HepG2 (cell line): ENCODE measurements around the gene SPRYD4. TPM values are rescaled to one million over a fixed set of nuclear protein-coding genes. Genes with fewer than 3 reads are reported as not detected.

Source experiments
- FOXC1 ChIP-seq: sonication (generic); formaldehyde crosslinking; IDR thresholded peaks from 2 replicates; pipeline ENCODE4 v1.8.0; 2022; ENCODE audit warnings: mild to moderate bottlenecking, missing genetic modification reagents, borderline replicate concordance
- GABPB1 ChIP-seq: IDR thresholded peaks from 2 replicates; pipeline ENCODE4 v1.6.1; 2016; ENCODE audit warnings: mild to moderate bottlenecking, missing genetic modification reagents, moderate library complexity, missing compliant biosample characterization
- HHEX ChIP-seq: IDR thresholded peaks from 2 replicates; pipeline ENCODE4 v1.6.1; 2016; ENCODE audit warnings: control low read depth
- IKZF1 ChIP-seq: fragments of 450-650 bp; IDR thresholded peaks from 2 replicates; pipeline ENCODE4 v1.7.1; 2016
- MATR3 ChIP-seq: sonication (generic); formaldehyde crosslinking; IDR thresholded peaks from 2 replicates; pipeline ENCODE4 v1.4.0; 2020; ENCODE audit warnings: missing genetic modification reagents
- MBD4 ChIP-seq: IDR thresholded peaks from 2 replicates; pipeline ENCODE4 v1.6.1; 2012; ENCODE audit warnings: low read length, inconsistent platforms, borderline replicate concordance
- MXI1 ChIP-seq: IDR thresholded peaks from 3 replicates; pipeline ENCODE4 v1.6.1; 2012; ENCODE audit warnings: low read depth, low read length, inconsistent platforms, borderline replicate concordance
- NFRKB ChIP-seq: fragments of 450-650 bp; IDR thresholded peaks from 2 replicates; pipeline ENCODE4 v1.6.1; 2017
- NKX3-1 ChIP-seq: sonication (generic); formaldehyde crosslinking; IDR thresholded peaks from 2 replicates; pipeline ENCODE4 v1.5.0; 2020; ENCODE audit warnings: missing genetic modification reagents
- NR2F6 ChIP-seq, 2 experiments: IDR thresholded peaks; 2 replicates each; pipeline ENCODE4 v1.6.1; 2016; ENCODE audit warnings: antibody characterized with exemption in 1 of 2, mild to moderate bottlenecking in 1 of 2
- SKI ChIP-seq: fragments of 450-650 bp; IDR thresholded peaks from one replicate; pipeline ENCODE4 v1.6.1; 2018; ENCODE audit warnings: mild to moderate bottlenecking; ENCODE audit not compliant: partially characterized antibody
- SSRP1 ChIP-seq: IDR thresholded peaks from 2 replicates; pipeline ENCODE4 v1.6.1; 2016; ENCODE audit warnings: control low read depth
- ZFY ChIP-seq: sonication (generic); formaldehyde crosslinking; IDR thresholded peaks from 2 replicates; pipeline ENCODE4 v1.4.0; 2020; ENCODE audit warnings: missing genetic modification reagents
- ZNF143 ChIP-seq: sonication (generic); formaldehyde crosslinking; IDR thresholded peaks from 2 replicates; pipeline ENCODE4 v1.4.0; 2020; ENCODE audit warnings: missing genetic modification reagents
- ZNF234 ChIP-seq: sonication (generic); formaldehyde crosslinking; conservative IDR thresholded peaks from 2 replicates; pipeline ENCODE4 v1.5.1; 2020; ENCODE audit warnings: mild to moderate bottlenecking, missing genetic modification reagents
- ZNF24 ChIP-seq: fragments of 450-650 bp; IDR thresholded peaks from 2 replicates; pipeline ENCODE4 v1.6.1; 2017; ENCODE audit warnings: antibody characterized with exemption, mild to moderate bottlenecking
- ZNF337 ChIP-seq: sonication (generic); formaldehyde crosslinking; IDR thresholded peaks from 2 replicates; pipeline ENCODE4 v1.5.1; 2020; ENCODE audit warnings: missing genetic modification reagents, low read depth, mild to moderate bottlenecking, borderline replicate concordance
- ZNF616 ChIP-seq: sonication (generic); formaldehyde crosslinking; IDR thresholded peaks from 2 replicates; pipeline ENCODE4 v1.5.0; 2020; ENCODE audit warnings: low read depth, mild to moderate bottlenecking, missing genetic modification reagents
- ZNF768 ChIP-seq: sonication (generic); formaldehyde crosslinking; IDR thresholded peaks from 2 replicates; pipeline ENCODE4 v1.4.0; 2020; ENCODE audit warnings: missing genetic modification reagents
- ZNF777 ChIP-seq: sonication (generic); formaldehyde crosslinking; IDR thresholded peaks from 2 replicates; pipeline ENCODE4 v1.4.0; 2020; ENCODE audit warnings: missing genetic modification reagents
- ZNF878 ChIP-seq: sonication (generic); formaldehyde crosslinking; IDR thresholded peaks from 2 replicates; pipeline ENCODE4 v1.8.1; 2023; ENCODE audit warnings: mild to moderate bottlenecking, missing genetic modification reagents, moderate library complexity
- polyA plus RNA-seq, 8 experiments: library from polyadenylated mRNA; depleted of rRNA in 3 of 8; stranded (reverse) in 7 of 8; unstranded in 1 of 8; fragments of >200 nt; fragmentation: Illumina TruSeq in 4 of 8; extraction: Trizol in 4 of 8; gene quantifications; 2 replicates each; pipeline versions ENCODE4 v1.2.1 to v1.2.3, GENCODE V29; 2011 to 2016; ENCODE audit warnings: low read depth in 4 of 8, missing spikeins in 1 of 8, mixed read lengths in 1 of 8; ENCODE audit not compliant: insufficient read depth in 1 of 8
- total RNA-seq, 5 experiments: library from RNA; depleted of rRNA; stranded (reverse); fragments of >200 nt; fragmentation: Illumina TruSeq; extraction: Trizol; gene quantifications; 2 replicates each; pipeline ENCODE4 v1.2.3, GENCODE V29; 2016; ENCODE audit warnings: low read depth in 1 of 5
- TF ChIP-seq, protein P1 (sequence below): sonication (generic); formaldehyde crosslinking; IDR thresholded peaks from 2 replicates; pipeline ENCODE4 v1.8.0; 2022; ENCODE audit warnings: missing genetic modification reagents, mild to moderate bottlenecking, borderline replicate concordance
- TF ChIP-seq, protein P2 (sequence below): conservative IDR thresholded peaks from 2 replicates; pipeline ENCODE4 v1.6.1; 2018; ENCODE audit warnings: missing genetic modification reagents
- TF ChIP-seq, protein P3 (sequence below): sonication (generic); formaldehyde crosslinking; IDR thresholded peaks from 2 replicates; pipeline ENCODE4 v1.4.0; 2020; ENCODE audit warnings: mild to moderate bottlenecking, missing genetic modification reagents
- TF ChIP-seq, protein P4 (sequence below): sonication (generic); formaldehyde crosslinking; IDR thresholded peaks from 2 replicates; pipeline ENCODE4 v1.4.0; 2020; ENCODE audit warnings: missing genetic modification reagents, mild to moderate bottlenecking, borderline replicate concordance

The SPRYD4 gene
- total and polyA plus RNA-seq, 2 of the 13 experiments (the other 11 are each of a cell fraction or from before 2014, with no cell fraction given): 3.9 to 4.5 TPM

DNA sequence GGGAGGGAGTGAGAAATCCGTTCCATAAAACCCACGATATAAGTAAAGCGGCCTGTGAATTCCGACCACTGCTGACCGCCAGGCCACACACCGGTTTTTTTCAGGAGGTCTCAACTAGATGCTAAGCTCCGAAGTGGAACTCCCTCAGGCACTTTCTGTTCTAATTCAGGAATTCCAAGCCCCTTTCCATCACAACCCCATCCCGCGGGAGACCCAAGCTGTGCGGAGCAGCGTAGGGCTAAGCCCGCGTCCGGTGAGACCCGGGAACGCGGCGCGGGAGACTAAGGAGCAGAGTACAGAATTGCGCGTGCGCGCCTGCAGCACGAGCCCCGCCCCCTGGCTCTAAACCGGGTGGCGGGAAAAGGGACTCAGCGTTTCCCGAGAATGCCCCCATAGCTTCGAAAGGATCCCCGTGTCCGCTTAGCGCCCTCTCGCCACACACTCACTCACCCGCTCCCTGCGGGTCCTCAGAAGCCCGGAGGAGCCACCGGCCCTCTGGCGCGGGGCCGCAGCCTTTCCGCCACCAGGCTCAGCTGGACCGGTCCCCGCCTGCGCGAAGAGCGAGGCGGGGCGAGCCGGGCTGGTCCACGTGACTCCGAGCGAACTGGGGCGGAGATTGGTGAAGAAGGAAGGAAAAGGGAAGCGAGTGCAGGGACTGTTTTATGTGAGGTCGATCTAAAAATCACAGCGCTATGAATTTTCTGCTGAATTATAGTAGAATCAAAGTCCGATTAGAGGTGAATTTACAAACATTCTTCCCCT lies 19.3 kb upstream of the SPRYD4 start, which contains the start of gene TIMELESS (continued):
- TF ChIP-seq NR2F6 (IDR thresholded peaks at IDR 0.05) (no peak), NR2F6 (CRISPR knock-in tag; IDR thresholded peaks at IDR 0.05) (peak; percentile 33), SSRP1 (no peak), ZNF616 (0 out of 2 replicates have a peak, but pooled peaks have one; percentile 72), ZNF24 (no peak), NKX3-1 (CRISPR knock-in tag) (peak; percentile 86), ZNF234 (CRISPR knock-in tag) (no peak), SKI (peak; percentile 12), FOXC1 (CRISPR knock-in tag) (peak; percentile 78), IKZF1 (no peak), ZNF337 (no peak; the same call in 1 of the 2 replicates), MATR3 (CRISPR knock-in tag) (no peak), ZFY (CRISPR knock-in tag) (peak; percentile 89), HHEX (CRISPR knock-in tag) (no peak), ZNF878 (CRISPR knock-in tag) (peak; percentile 95), ZNF777 (CRISPR knock-in tag) (peak; percentile 68; the same call in 1 of the 2 replicates), GABPB1 (CRISPR knock-in tag) (peak; percentile 80; the same call in 1 of the 2 replicates), ZNF768 (0 out of 2 replicates have a peak, but pooled peaks have one; percentile 14), MXI1 (peak; percentile 83; the same call in 1 of the 3 replicates), NFRKB (no peak), MBD4 (no peak), ZNF143 (CRISPR knock-in tag) (no peak)
- TF ChIP-seq, protein P1, sequence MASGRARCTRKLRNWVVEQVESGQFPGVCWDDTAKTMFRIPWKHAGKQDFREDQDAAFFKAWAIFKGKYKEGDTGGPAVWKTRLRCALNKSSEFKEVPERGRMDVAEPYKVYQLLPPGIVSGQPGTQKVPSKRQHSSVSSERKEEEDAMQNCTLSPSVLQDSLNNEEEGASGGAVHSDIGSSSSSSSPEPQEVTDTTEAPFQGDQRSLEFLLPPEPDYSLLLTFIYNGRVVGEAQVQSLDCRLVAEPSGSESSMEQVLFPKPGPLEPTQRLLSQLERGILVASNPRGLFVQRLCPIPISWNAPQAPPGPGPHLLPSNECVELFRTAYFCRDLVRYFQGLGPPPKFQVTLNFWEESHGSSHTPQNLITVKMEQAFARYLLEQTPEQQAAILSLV (CRISPR knock-in tag): peak; percentile 76; the same call in 1 of the 2 replicates
- TF ChIP-seq, protein P2, sequence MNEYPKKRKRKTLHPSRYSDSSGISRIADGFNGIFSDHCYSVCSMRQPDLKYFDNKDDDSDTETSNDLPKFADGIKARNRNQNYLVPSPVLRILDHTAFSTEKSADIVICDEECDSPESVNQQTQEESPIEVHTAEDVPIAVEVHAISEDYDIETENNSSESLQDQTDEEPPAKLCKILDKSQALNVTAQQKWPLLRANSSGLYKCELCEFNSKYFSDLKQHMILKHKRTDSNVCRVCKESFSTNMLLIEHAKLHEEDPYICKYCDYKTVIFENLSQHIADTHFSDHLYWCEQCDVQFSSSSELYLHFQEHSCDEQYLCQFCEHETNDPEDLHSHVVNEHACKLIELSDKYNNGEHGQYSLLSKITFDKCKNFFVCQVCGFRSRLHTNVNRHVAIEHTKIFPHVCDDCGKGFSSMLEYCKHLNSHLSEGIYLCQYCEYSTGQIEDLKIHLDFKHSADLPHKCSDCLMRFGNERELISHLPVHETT (CRISPR knock-in tag): peak; percentile 50; the same call in 1 of the 2 replicates
- TF ChIP-seq, protein P3, sequence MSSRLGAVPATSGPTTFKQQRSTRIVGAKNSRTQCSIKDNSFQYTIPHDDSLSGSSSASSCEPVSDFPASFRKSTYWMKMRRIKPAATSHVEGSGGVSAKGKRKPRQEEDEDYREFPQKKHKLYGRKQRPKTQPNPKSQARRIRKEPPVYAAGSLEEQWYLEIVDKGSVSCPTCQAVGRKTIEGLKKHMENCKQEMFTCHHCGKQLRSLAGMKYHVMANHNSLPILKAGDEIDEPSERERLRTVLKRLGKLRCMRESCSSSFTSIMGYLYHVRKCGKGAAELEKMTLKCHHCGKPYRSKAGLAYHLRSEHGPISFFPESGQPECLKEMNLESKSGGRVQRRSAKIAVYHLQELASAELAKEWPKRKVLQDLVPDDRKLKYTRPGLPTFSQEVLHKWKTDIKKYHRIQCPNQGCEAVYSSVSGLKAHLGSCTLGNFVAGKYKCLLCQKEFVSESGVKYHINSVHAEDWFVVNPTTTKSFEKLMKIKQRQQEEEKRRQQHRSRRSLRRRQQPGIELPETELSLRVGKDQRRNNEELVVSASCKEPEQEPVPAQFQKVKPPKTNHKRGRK (CRISPR knock-in tag): 0 out of 2 replicates have a peak, but pooled peaks have one; percentile 47
- TF ChIP-seq, protein P4, sequence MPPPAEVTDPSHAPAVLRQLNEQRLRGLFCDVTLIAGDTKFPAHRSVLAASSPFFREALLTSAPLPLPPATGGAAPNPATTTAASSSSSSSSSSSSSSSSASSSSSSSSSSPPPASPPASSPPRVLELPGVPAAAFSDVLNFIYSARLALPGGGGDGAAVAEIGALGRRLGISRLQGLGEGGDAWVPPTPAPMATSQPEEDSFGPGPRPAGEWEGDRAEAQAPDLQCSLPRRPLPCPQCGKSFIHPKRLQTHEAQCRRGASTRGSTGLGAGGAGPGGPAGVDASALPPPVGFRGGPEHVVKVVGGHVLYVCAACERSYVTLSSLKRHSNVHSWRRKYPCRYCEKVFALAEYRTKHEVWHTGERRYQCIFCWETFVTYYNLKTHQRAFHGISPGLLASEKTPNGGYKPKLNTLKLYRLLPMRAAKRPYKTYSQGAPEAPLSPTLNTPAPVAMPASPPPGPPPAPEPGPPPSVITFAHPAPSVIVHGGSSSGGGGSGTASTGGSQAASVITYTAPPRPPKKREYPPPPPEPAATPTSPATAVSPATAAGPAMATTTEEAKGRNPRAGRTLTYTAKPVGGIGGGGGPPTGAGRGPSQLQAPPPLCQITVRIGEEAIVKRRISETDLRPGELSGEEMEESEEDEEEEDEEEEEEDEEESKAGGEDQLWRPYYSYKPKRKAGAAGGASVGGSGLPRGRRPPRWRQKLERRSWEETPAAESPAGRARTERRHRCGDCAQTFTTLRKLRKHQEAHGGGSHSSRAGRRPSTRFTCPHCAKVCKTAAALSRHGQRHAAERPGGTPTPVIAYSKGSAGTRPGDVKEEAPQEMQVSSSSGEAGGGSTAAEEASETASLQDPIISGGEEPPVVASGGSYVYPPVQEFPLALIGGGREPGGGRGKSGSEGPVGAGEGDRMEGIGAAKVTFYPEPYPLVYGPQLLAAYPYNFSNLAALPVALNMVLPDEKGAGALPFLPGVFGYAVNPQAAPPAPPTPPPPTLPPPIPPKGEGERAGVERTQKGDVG (CRISPR knock-in tag): no peak
